ENCODE measurements around the gene REEP3. TPM values are rescaled to one million over a fixed set of nuclear protein-coding genes. Genes with fewer than 3 reads are reported as not detected.

Gene REEP3
- total and polyA plus RNA-seq, 2 donors (not counting 1 experiment from before 2014, with no cell fraction given) = 2.2 to 8.8 TPM

- Mint-ChIP-seq H3K9me3 (ENCODE audit: insufficient read depth) (no peaks in the 10 kb centered on the region), H3K27ac (no peak overlapping the region), H3K4me3 (no peak overlapping the region), H3K4me1 (no peaks in the 10 kb centered on the region), H3K27me3 (no peaks in the 10 kb centered on the region)
- ATAC-seq (ENCODE audit: low read depth) = no peak
- Histone ChIP-seq H3K4me2 (replicated peaks; ENCODE audit: low read depth, low read length, poor library complexity, severe bottlenecking) (no peak overlapping the region), H3K79me2 (ENCODE audit: control insufficient read depth, insufficient read depth, low read length) (no peaks in the 10 kb centered on the region), H4K20me1 (ENCODE audit: control insufficient read depth, insufficient read depth, low read length, poor library complexity, severe bottlenecking) (no peaks in the 10 kb centered on the region), H3K27me3 (replicated peaks in 1 of 4; ENCODE audit: control extremely low read depth in 1 of 4, control insufficient read depth in 3 of 4, insufficient read depth in 4 of 4, low read length in 3 of 4) (no peaks in the 10 kb centered on the region), H3K36me3 (replicated peaks in 1 of 2; ENCODE audit: control extremely low read depth in 1 of 2, control insufficient read depth in 1 of 2, extremely low read depth in 1 of 2, insufficient read depth in 2 of 2, low read length in 1 of 2) (no peaks in the 10 kb centered on the region), H3K9ac (ENCODE audit: low read length) (no peak overlapping the region), H3K4me1 (ENCODE audit: control insufficient read depth in 2 of 2, insufficient read depth in 2 of 2, low read length in 2 of 2) (no peaks in the 10 kb centered on the region), H3K9me3 (ENCODE audit: control extremely low read depth in 1 of 3, control insufficient read depth in 2 of 3, insufficient read depth in 1 of 3, low read length in 2 of 3) (peaks cover 0 to 5% (median 0%) of the 10 kb centered on the region in 3 donors), H2AFZ (ENCODE audit: insufficient read depth, low read depth, low read length, poor library complexity, severe bottlenecking) (no peak overlapping the region), H3K27ac (ENCODE audit: low read length in 2 of 2) (no peak overlapping the region), H3K4me3 (ENCODE audit: control extremely low read depth in 1 of 5, extremely low read depth in 1 of 5, insufficient read depth in 1 of 5, low read depth in 2 of 5, low read length in 4 of 5) (no peak overlapping the region)
- WGBS (ENCODE audit: insufficient coverage) = 75% methylated on average over 4 of the region's 5 CpGs
- intact Hi-C loops (cut with micrococcal nuclease) = no loop called here
- POLR2A ChIA-PET = no interaction called here
- CTCF ChIA-PET = no interaction called here
- TF ChIP-seq CTCF (IDR thresholded peaks at IDR 0.05) (no peak), EZH2 (IDR thresholded peaks at IDR 0.05; ENCODE audit: borderline replicate concordance, insufficient read depth, low read depth, low read length, poor library complexity, severe bottlenecking) (no peak)
- DNase-seq = no peak
Measured at GRCh38 chr10:63651864-63652263, 130.7 kb downstream of the REEP3 start.

- Histone ChIP-seq H3K79me2 (ENCODE audit: control insufficient read depth, insufficient read depth, low read length) (no peaks in the 10 kb centered on the region), H3K4me2 (replicated peaks; ENCODE audit: low read depth, low read length, poor library complexity, severe bottlenecking) (no peak overlapping the region), H3K27me3 (replicated peaks in 1 of 4; ENCODE audit: control extremely low read depth in 1 of 4, control insufficient read depth in 3 of 4, insufficient read depth in 4 of 4, low read length in 3 of 4) (no peaks in the 10 kb centered on the region), H3K4me1 (ENCODE audit: control insufficient read depth in 2 of 2, insufficient read depth in 2 of 2, low read length in 2 of 2) (no peaks in the 10 kb centered on the region), H4K20me1 (ENCODE audit: control insufficient read depth, insufficient read depth, low read length, poor library complexity, severe bottlenecking) (no peaks in the 10 kb centered on the region), H3K9me3 (ENCODE audit: control extremely low read depth in 1 of 3, control insufficient read depth in 2 of 3, insufficient read depth in 1 of 3, low read length in 2 of 3) (peaks cover 0 to 5% (median 0%) of the 10 kb centered on the region in 3 donors), H3K4me3 (ENCODE audit: control extremely low read depth in 1 of 5, extremely low read depth in 1 of 5, insufficient read depth in 1 of 5, low read depth in 2 of 5, low read length in 4 of 5) (no peak overlapping the region), H3K27ac (ENCODE audit: low read length in 2 of 2) (no peak overlapping the region), H3K36me3 (replicated peaks in 1 of 2; ENCODE audit: control extremely low read depth in 1 of 2, control insufficient read depth in 1 of 2, extremely low read depth in 1 of 2, insufficient read depth in 2 of 2, low read length in 1 of 2) (no peaks in the 10 kb centered on the region), H3K9ac (ENCODE audit: low read length) (no peak overlapping the region), H2AFZ (ENCODE audit: insufficient read depth, low read depth, low read length, poor library complexity, severe bottlenecking) (no peak overlapping the region)
- no peak for ATAC-seq (ENCODE audit: low read depth)
- TF ChIP-seq EZH2 (IDR thresholded peaks at IDR 0.05; ENCODE audit: borderline replicate concordance, insufficient read depth, low read depth, low read length, poor library complexity, severe bottlenecking) = no peak
- TF ChIP-seq CTCF (IDR thresholded peaks at IDR 0.05) = no peak
- Mint-ChIP-seq H3K27ac (no peak overlapping the region), H3K4me1 (no peaks in the 10 kb centered on the region), H3K9me3 (ENCODE audit: insufficient read depth) (no peaks in the 10 kb centered on the region), H3K4me3 (no peak overlapping the region), H3K27me3 (no peaks in the 10 kb centered on the region)
- ChIA-PET POLR2A (no interaction called here), CTCF (no interaction called here)
- no peak for DNase-seq
- intact Hi-C loops (cut with micrococcal nuclease) = no loop called here
- WGBS (ENCODE audit: insufficient coverage) = no CpG with 5 or more reads among the region's 1 CpG
Measured at GRCh38 chr10:63653747-63654146, 132.5 kb downstream of the REEP3 start.

Data from B cell (primary cell).